MM.1S (cell line): Measurements from ENCODE around the gene CYB5D1.

Experiments used
- DNase-seq: peaks from one replicate; pipeline ENCODE4 v3.0.0-alpha.2; 2015
- H2AFZ ChIP-seq: fragments of 300-600 bp; sonication (generic); 2 replicates; pipeline ENCODE4 v1.6.0; 2016; ENCODE audit warnings: antibody characterized with exemption, low read length
- H3F3A ChIP-seq: fragments of 300-600 bp; sonication (generic); 2 replicates; pipeline ENCODE4 v1.6.1; 2016; ENCODE audit warnings: mild to moderate bottlenecking, antibody characterized with exemption, low read length, moderate library complexity, mixed read lengths; ENCODE audit not compliant: insufficient read depth
- H3K27ac ChIP-seq: fragments of 300-600 bp; sonication (generic); 2 replicates; pipeline ENCODE4 v1.5.1; 2016; ENCODE audit warnings: mild to moderate bottlenecking, low read length
- H3K27me3 ChIP-seq: fragments of 300-600 bp; sonication (generic); replicated peaks from 2 replicates; pipeline ENCODE4 v1.6.0; 2016; ENCODE audit warnings: low read length; ENCODE audit not compliant: insufficient read depth
- H3K36me3 ChIP-seq: fragments of 300-600 bp; sonication (generic); replicated peaks from 2 replicates; pipeline ENCODE4 v1.6.1; 2016; ENCODE audit warnings: mild to moderate bottlenecking, low read length, mixed read lengths; ENCODE audit not compliant: insufficient read depth
- H3K4me1 ChIP-seq: fragments of 300-600 bp; sonication (generic); 2 replicates; pipeline ENCODE4 v1.6.1; 2016; ENCODE audit warnings: low read length, mixed read lengths
- H3K4me2 ChIP-seq: fragments of 300-600 bp; sonication (generic); 2 replicates; pipeline ENCODE4 v1.6.0; 2016; ENCODE audit warnings: low read depth, low read length
- H3K4me3 ChIP-seq: fragments of 300-600 bp; sonication (generic); 2 replicates; pipeline ENCODE4 v1.5.1; 2016; ENCODE audit warnings: low read length, mixed read lengths
- H3K79me2 ChIP-seq: fragments of 300-600 bp; sonication (generic); 2 replicates; pipeline ENCODE4 v1.6.1; 2016; ENCODE audit warnings: mixed run types, low read length, mixed read lengths
- H3K9ac ChIP-seq: fragments of 300-600 bp; sonication (generic); 2 replicates; pipeline ENCODE4 v1.6.1; 2016; ENCODE audit warnings: low read length, mixed read lengths
- H3K9me2 ChIP-seq: fragments of 300-600 bp; sonication (generic); replicated peaks from 2 replicates; pipeline ENCODE4 v1.6.1; 2016; ENCODE audit warnings: mild to moderate bottlenecking, low read length, mixed read lengths; ENCODE audit not compliant: insufficient read depth
- H3K9me3 ChIP-seq: fragments of 300-600 bp; sonication (generic); replicated peaks from 2 replicates; pipeline ENCODE4 v1.6.1; 2016; ENCODE audit warnings: mild to moderate bottlenecking, low read length, mixed read lengths; ENCODE audit not compliant: insufficient read depth
- H4K20me1 ChIP-seq: fragments of 300-600 bp; sonication (generic); 2 replicates; pipeline ENCODE4 v1.6.1; 2016; ENCODE audit warnings: mild to moderate bottlenecking, low read length, moderate library complexity, mixed read lengths; ENCODE audit not compliant: insufficient read depth
- CTCF ChIP-seq: fragments of 300-600 bp; sonication (generic); IDR thresholded peaks from 2 replicates; pipeline ENCODE4 v1.5.1; 2016; ENCODE audit warnings: antibody characterized with exemption, low read length, mixed read lengths
- EZH2 ChIP-seq: fragments of 300-600 bp; sonication (generic); optimal IDR thresholded peaks from 2 replicates; pipeline ENCODE3; 2017; ENCODE audit warnings: low read depth, mild to moderate bottlenecking, antibody characterized with exemption, low read length, mixed read lengths
- EZH2phosphoT487 ChIP-seq: fragments of 300-600 bp; sonication (generic); IDR thresholded peaks from 2 replicates; pipeline ENCODE4 v1.6.1; 2018; ENCODE audit warnings: antibody characterized with exemption, low read length

The CYB5D1 gene

GRCh38 chr17:7853691-7854038, 4.1 kb upstream of the CYB5D1 start:
- H2AFZ ChIP-seq, result no peak overlapping the region
- no peaks in the 10 kb centered on the region for H3K9me2 ChIP-seq
- no peaks in the 10 kb centered on the region for H3K27me3 ChIP-seq
- H4K20me1 ChIP-seq, result no peaks in the 10 kb centered on the region
- H3K4me3 ChIP-seq, result no peak overlapping the region
- H3K27ac ChIP-seq, result no peak overlapping the region
- TF ChIP-seq CTCF (no peak), EZH2phosphoT487 (no peak), EZH2 (no peak)
- peaks cover 10% of the 10 kb centered on the region; the same call in 1 of the 2 replicates for H3F3A ChIP-seq
- H3K9ac ChIP-seq, result no peak overlapping the region
- H3K9me3 ChIP-seq, result no peaks in the 10 kb centered on the region
- H3K36me3 ChIP-seq, result no peaks in the 10 kb centered on the region
- H3K4me1 ChIP-seq, result peaks cover 15% of the 10 kb centered on the region
- DNase-seq, result no peak
- H3K79me2 ChIP-seq, result peaks cover 22% of the 10 kb centered on the region
- no peak overlapping the region for H3K4me2 ChIP-seq

GRCh38 chr17:7854078-7854777, 3.6 kb upstream of the CYB5D1 start:
- H3K36me3 ChIP-seq, result no peaks in the 10 kb centered on the region
- H3F3A ChIP-seq, result peaks cover 10% of the 10 kb centered on the region; the same call in 1 of the 2 replicates
- no peak overlapping the region for H3K4me2 ChIP-seq
- no peaks in the 10 kb centered on the region for H3K27me3 ChIP-seq
- H3K9me2 ChIP-seq, result no peaks in the 10 kb centered on the region
- no peaks in the 10 kb centered on the region for H4K20me1 ChIP-seq
- H3K9me3 ChIP-seq, result no peaks in the 10 kb centered on the region
- H2AFZ ChIP-seq, result no peak overlapping the region
- peaks cover 28% of the 10 kb centered on the region for H3K79me2 ChIP-seq
- H3K4me3 ChIP-seq, result no peak overlapping the region
- TF ChIP-seq CTCF (no peak), EZH2 (no peak), EZH2phosphoT487 (no peak)
- no peak overlapping the region for H3K27ac ChIP-seq
- no peak overlapping the region for H3K9ac ChIP-seq
- H3K4me1 ChIP-seq, result peaks cover 20% of the 10 kb centered on the region
- DNase-seq, result no peak

- Histone ChIP-seq H3K4me3 (peak within 1 kb of the TSS; percentile 88), H4K20me1 (no peaks in the 10 kb centered on the region), H3K4me1 (peaks cover 22% of the 10 kb centered on the region), H3K9me2 (no peaks in the 10 kb centered on the region), H3K36me3 (no peaks in the 10 kb centered on the region), H2AFZ (no peak within 1 kb of the TSS), H3F3A (peaks cover 10% of the 10 kb centered on the region; the same call in 1 of the 2 replicates), H3K9ac (peak within 1 kb of the TSS; percentile 86; the same call in 1 of the 2 replicates), H3K27me3 (no peaks in the 10 kb centered on the region), H3K27ac (no peak within 1 kb of the TSS), H3K9me3 (no peaks in the 10 kb centered on the region), H3K4me2 (peak within 1 kb of the TSS; percentile 98), H3K79me2 (peaks cover 30% of the 10 kb centered on the region)
- TF ChIP-seq CTCF (no peak), EZH2phosphoT487 (no peak), EZH2 (no peak)
- DNase-seq, result no peak
These were observed 2.7 kb upstream of the CYB5D1 start, which contains the start of gene TMEM88 for GRCh38 chr17:7854851-7855659. Gene TMEM88 (plus strand): TSS chr17:7855066. CDS start chr17:7855075, 9 bp downstream.
